GM18502 (cell line): ENCODE measurements around the gene HAX1.

Source experiments
- ATAC-seq: cut with Tn5 transposase; IDR thresholded peaks from one replicate; pipeline ENCODE4 v1.9.1; 2021; ENCODE audit warnings: mild to moderate bottlenecking; ENCODE audit not compliant: unreplicated experiment, poor library complexity

HAX1 gene

DNA sequence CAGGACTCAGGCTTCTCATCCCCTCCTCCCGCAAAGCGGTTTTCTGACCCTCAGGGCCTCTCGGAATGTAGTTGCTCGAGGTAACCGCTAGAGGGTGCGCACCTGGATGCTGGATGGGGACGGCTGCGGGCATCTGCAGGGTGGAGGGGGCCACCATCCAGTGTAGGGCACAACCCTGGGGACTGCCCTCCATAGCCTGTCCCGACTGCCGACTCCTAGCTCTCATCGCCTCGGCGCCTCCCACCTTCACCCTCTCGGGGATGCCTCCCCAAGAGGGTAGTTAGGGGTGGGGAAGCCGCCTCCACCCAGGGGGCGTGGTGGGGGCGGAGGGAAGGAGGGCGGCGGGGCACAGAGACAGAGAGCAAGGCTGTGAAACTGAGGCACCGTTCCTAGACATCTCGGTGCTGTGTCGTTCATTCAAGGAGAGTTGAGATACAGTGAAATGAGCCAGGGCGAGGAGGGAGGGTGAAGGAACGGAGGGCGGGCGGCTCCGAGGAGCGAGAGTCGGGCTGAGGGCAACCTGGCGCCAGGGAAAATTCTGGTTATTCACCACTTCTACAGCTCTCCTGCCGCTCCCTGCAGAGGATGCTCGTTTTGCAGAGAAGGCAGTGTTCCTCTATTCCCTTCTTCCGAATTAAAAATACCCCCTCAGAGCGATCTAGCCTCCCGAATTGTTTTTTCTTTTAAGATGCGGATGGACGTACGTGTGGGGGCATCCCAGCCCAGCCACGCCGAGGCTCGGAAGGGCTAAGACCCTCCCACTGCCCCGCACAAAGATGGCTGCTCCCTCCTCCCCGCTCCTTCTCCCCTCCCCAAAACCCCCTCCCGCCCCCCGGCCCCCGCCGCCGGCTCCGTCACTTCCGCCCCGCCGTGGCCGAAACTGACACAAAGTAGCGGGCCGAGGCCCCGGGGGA is 52.5 kb downstream of the HAX1 start, which contains the start of gene ATP8B2:
ATP8B2 (plus strand) TSS at position 857 of the 914 bp plus-strand sequence. CDS start 2,617 bp downstream, outside the sequence.
- peak; percentile 53 for ATAC-seq
